Panc1 (cell line): ENCODE results near the gene SALL3. TPM values are rescaled to one million over a fixed set of nuclear protein-coding genes. Genes with fewer than 3 reads are reported as not detected.

ENCODE experiments used
- ATAC-seq: fragments of 200-7000 bp; cut with Tn5 transposase; 2 replicates; pipeline ENCODE4 v1.9.1; 2020; ENCODE audit warnings: mild to moderate bottlenecking, moderate library complexity
- BruUV-seq: library from RNA; stranded (reverse); fragments of 400-500 nt; replicated peaks from 2 replicates; lab custom pipeline; 2021; lab: Mats Ljungman, UMichigan
- CTCF ChIA-PET: fragments of 300-600 bp; sonication (Branson Sonifier 250); formaldehyde crosslinking; loops from one replicate; lab custom pipeline; 2022; ENCODE audit warnings: antibody characterized with exemption; lab: Charles Lee
- POLR2A ChIA-PET: fragments of 300-600 bp; sonication (Branson Sonifier 250); formaldehyde crosslinking; loops from one replicate; lab custom pipeline; 2022; ENCODE audit warnings: antibody characterized with exemption; lab: Charles Lee
- DNase-seq: peaks from one replicate; pipeline ENCODE4 v3.0.0-alpha.2; 2010; ENCODE audit warnings: low read depth, low spot score
- H3K27ac ChIP-seq: 2 replicates; pipeline ENCODE4 v1.5.1; 2011; ENCODE audit warnings: mild to moderate bottlenecking, low read length, inconsistent platforms
- H3K27me3 ChIP-seq: fragments of 200-500 bp; sonication (Bioruptor generic); 2 replicates; pipeline ENCODE4 v1.6.0; 2014; ENCODE audit warnings: low read length, inconsistent platforms; ENCODE audit not compliant: control insufficient read depth, insufficient read depth
- H3K36me3 ChIP-seq: fragments of 200-500 bp; sonication (Bioruptor generic); 2 replicates; pipeline ENCODE4 v1.5.1; 2014; ENCODE audit warnings: inconsistent platforms, mild to moderate bottlenecking, low read length, moderate library complexity; ENCODE audit not compliant: control insufficient read depth, insufficient read depth
- H3K4me1 ChIP-seq: 2 replicates; pipeline ENCODE4 v1.5.1; 2011; ENCODE audit warnings: inconsistent platforms, mild to moderate bottlenecking, low read length, moderate library complexity; ENCODE audit not compliant: control insufficient read depth, insufficient read depth
- H3K4me3 ChIP-seq, 2 experiments: 2 replicates each; pipeline ENCODE4 v1.5.1; 2011 to 2012; ENCODE audit warnings: low read depth in 2 of 2, low read length in 2 of 2, mild to moderate bottlenecking in 2 of 2, inconsistent platforms in 1 of 2, moderate library complexity in 1 of 2
- H3K9me3 ChIP-seq: fragments of 200-500 bp; sonication (Bioruptor generic); 2 replicates; pipeline ENCODE4 v1.5.1; 2014; ENCODE audit warnings: low read depth, mild to moderate bottlenecking, inconsistent platforms, low read length, moderate library complexity; ENCODE audit not compliant: control insufficient read depth, insufficient read depth
- POLR2AphosphoS5 ChIP-seq: IDR thresholded peaks from 2 replicates; pipeline ENCODE4 v1.6.1; 2012; ENCODE audit warnings: mild to moderate bottlenecking, low read depth, low read length, moderate library complexity
- SIN3A ChIP-seq: IDR thresholded peaks from 2 replicates; pipeline ENCODE4 v1.6.1; 2012; ENCODE audit warnings: low read depth, mild to moderate bottlenecking, low read length, moderate library complexity, borderline replicate concordance; ENCODE audit not compliant: insufficient read depth
- TCF7L2 ChIP-seq: IDR thresholded peaks from 2 replicates; pipeline ENCODE4 v1.6.1; 2011; ENCODE audit warnings: mild to moderate bottlenecking, low read depth, low read length, inconsistent platforms
- in situ Hi-C: cut with HindIII; loops from 2 replicates; pipeline ENCODE4 v1.10.0; 2016; ENCODE audit warnings: low sequenced_read_pairs, low pct_unique_long_range_greater_than_20kb
- intact Hi-C: fragments of 100-400 bp; cut with micrococcal nuclease; formaldehyde crosslinking; loops from one replicate; pipeline ENCODE4 v1.10.0; 2022; ENCODE audit not compliant: unreplicated experiment
- total RNA-seq: library from RNA; stranded (reverse); gene quantifications from one replicate; pipeline ENCODE4 v1.2.1, GENCODE V29; 2021; ENCODE audit not compliant: unreplicated experiment
- TF ChIP-seq, protein P1 (sequence below): fragments of 450-650 bp; IDR thresholded peaks from 2 replicates; pipeline ENCODE4 v1.5.1; 2017; ENCODE audit warnings: mild to moderate bottlenecking
- TF ChIP-seq, protein P2 (sequence below), 2 experiments: IDR thresholded peaks; 2 replicates each; pipeline ENCODE4 v1.6.1; 2011 to 2012; ENCODE audit warnings: low read depth in 2 of 2, control low read depth in 1 of 2, low read length in 1 of 2, mild to moderate bottlenecking in 1 of 2, moderate library complexity in 1 of 2; ENCODE audit not compliant: insufficient read depth in 1 of 2

Gene SALL3
- total RNA-seq, 1 experiment from 2014 or later: not detected

DNA sequence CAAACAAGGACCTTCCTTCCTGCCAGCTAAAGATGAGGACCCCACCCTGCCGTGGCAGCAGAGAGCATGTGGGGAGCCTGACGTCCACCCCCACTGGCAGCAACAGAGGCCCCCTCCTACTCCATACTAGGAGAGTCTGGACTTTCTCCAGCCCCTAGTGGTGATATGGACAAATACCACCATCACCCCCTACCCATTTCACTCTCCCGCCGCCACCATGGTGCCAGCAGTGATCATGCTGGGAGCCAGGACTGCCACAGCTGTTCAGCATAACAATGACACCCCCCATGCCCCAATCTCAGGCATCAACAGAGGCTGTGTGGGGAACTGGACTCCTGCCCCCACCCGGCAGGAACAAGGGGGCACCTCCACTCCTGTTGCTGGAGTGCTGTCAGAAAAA, 46.9 kb downstream of the SALL3 start:
- DNase-seq (no peak), ATAC-seq (peak; percentile 36)
- in situ Hi-C loops: no loop called here
- ChIA-PET CTCF (interaction anchor here (0.6 kb wide), 1 partner anchor 206 kb away, joined by 3 read pairs; no protein-coding TSS in a partner anchor), POLR2A (no interaction called here)
- no peak overlapping the region for H3K27ac ChIP-seq
- H3K4me3 ChIP-seq: no peak overlapping the region
- no peaks in the 10 kb centered on the region for H3K4me1 ChIP-seq
- intact Hi-C loops: no loop called here
- no peaks in the 10 kb centered on the region for H3K36me3 ChIP-seq
- no TSS peak for BruUV-seq
- TF ChIP-seq, protein P1, sequence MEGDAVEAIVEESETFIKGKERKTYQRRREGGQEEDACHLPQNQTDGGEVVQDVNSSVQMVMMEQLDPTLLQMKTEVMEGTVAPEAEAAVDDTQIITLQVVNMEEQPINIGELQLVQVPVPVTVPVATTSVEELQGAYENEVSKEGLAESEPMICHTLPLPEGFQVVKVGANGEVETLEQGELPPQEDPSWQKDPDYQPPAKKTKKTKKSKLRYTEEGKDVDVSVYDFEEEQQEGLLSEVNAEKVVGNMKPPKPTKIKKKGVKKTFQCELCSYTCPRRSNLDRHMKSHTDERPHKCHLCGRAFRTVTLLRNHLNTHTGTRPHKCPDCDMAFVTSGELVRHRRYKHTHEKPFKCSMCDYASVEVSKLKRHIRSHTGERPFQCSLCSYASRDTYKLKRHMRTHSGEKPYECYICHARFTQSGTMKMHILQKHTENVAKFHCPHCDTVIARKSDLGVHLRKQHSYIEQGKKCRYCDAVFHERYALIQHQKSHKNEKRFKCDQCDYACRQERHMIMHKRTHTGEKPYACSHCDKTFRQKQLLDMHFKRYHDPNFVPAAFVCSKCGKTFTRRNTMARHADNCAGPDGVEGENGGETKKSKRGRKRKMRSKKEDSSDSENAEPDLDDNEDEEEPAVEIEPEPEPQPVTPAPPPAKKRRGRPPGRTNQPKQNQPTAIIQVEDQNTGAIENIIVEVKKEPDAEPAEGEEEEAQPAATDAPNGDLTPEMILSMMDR: no peak
- TF ChIP-seq TCF7L2 (no peak), SIN3A (no peak), POLR2AphosphoS5 (no peak)
- TF ChIP-seq, protein P2, sequence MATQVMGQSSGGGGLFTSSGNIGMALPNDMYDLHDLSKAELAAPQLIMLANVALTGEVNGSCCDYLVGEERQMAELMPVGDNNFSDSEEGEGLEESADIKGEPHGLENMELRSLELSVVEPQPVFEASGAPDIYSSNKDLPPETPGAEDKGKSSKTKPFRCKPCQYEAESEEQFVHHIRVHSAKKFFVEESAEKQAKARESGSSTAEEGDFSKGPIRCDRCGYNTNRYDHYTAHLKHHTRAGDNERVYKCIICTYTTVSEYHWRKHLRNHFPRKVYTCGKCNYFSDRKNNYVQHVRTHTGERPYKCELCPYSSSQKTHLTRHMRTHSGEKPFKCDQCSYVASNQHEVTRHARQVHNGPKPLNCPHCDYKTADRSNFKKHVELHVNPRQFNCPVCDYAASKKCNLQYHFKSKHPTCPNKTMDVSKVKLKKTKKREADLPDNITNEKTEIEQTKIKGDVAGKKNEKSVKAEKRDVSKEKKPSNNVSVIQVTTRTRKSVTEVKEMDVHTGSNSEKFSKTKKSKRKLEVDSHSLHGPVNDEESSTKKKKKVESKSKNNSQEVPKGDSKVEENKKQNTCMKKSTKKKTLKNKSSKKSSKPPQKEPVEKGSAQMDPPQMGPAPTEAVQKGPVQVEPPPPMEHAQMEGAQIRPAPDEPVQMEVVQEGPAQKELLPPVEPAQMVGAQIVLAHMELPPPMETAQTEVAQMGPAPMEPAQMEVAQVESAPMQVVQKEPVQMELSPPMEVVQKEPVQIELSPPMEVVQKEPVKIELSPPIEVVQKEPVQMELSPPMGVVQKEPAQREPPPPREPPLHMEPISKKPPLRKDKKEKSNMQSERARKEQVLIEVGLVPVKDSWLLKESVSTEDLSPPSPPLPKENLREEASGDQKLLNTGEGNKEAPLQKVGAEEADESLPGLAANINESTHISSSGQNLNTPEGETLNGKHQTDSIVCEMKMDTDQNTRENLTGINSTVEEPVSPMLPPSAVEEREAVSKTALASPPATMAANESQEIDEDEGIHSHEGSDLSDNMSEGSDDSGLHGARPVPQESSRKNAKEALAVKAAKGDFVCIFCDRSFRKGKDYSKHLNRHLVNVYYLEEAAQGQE (IDR thresholded peaks at IDR 0.05; ENCODE audit: insufficient read depth in 1 of 2, low read depth in 2 of 2, low read length in 1 of 2): no peak
- no peaks in the 10 kb centered on the region for H3K27me3 ChIP-seq
- H3K9me3 ChIP-seq: no peaks in the 10 kb centered on the region

GRCh38 chr18:79030680-79031079, 51.1 kb downstream of the SALL3 start:
- Histone ChIP-seq H3K4me1 (no peaks in the 10 kb centered on the region), H3K27me3 (no peaks in the 10 kb centered on the region), H3K27ac (no peak overlapping the region), H3K9me3 (no peaks in the 10 kb centered on the region), H3K36me3 (no peaks in the 10 kb centered on the region), H3K4me3 (no peak overlapping the region)
- ChIA-PET POLR2A (no interaction called here), CTCF (no interaction called here)
- no peak for ATAC-seq
- intact Hi-C loops (no loop called here), in situ Hi-C loops (no loop called here)
- DNase-seq: no peak
- TF ChIP-seq, protein P2 (IDR thresholded peaks at IDR 0.05; ENCODE audit: insufficient read depth in 1 of 2, low read depth in 2 of 2, low read length in 1 of 2): no peak
- no TSS peak for BruUV-seq
